ENCODE measurements around the gene PDZD2.

GRCh38 chr5:32089146-32090000, 450.4 kb downstream of the PDZD2 start:
- TF ChIP-seq CTCF (IDR thresholded peaks at IDR 0.05; ENCODE audit: borderline replicate concordance, extremely low read depth, low read length, poor library complexity, severe bottlenecking) (no peak), EZH2 (IDR thresholded peaks at IDR 0.05; ENCODE audit: borderline replicate concordance, low read depth, low read length, severe bottlenecking) (no peak)
